Upper lobe of right lung (tissue), 1 donor: Measurements from ENCODE around the gene ZMYM4. TPM values are rescaled to one million over a fixed set of nuclear protein-coding genes. Genes with fewer than 3 reads are reported as not detected.

Experiments used
- ATAC-seq: fragments of 200-7000 bp; cut with Tn5 transposase; one replicate; pipeline ENCODE4 v1.9.1; 2020; ENCODE audit warnings: mild to moderate bottlenecking, moderate library complexity
- DNase-seq: peaks from one replicate; pipeline ENCODE4 v3.0.0-alpha.2; 2020
- H3K27ac ChIP-seq: fragments of 200-600 bp; one replicate; pipeline ENCODE4 v1.8.0; 2022
- H3K27me3 ChIP-seq: fragments of 200-600 bp; one replicate; pipeline ENCODE4 v1.8.0; 2022; ENCODE audit warnings: mild to moderate bottlenecking
- H3K36me3 ChIP-seq: fragments of 200-600 bp; one replicate; pipeline ENCODE4 v1.8.0; 2022
- H3K4me1 ChIP-seq: fragments of 200-600 bp; one replicate; pipeline ENCODE4 v1.8.0; 2022
- H3K4me3 ChIP-seq: fragments of 200-600 bp; one replicate; pipeline ENCODE4 v1.8.0; 2022; ENCODE audit warnings: mild to moderate bottlenecking
- H3K9me3 ChIP-seq: fragments of 200-600 bp; one replicate; pipeline ENCODE4 v1.8.0; 2022
- CTCF ChIP-seq: fragments of 200-600 bp; IDR thresholded peaks from one replicate; pipeline ENCODE4 v1.8.0; 2022; ENCODE audit warnings: antibody characterized with exemption
- intact Hi-C: fragments of 100-400 bp; cut with DNase I; formaldehyde crosslinking; loops from one replicate; pipeline ENCODE4 v1.11.0; 2022
- total RNA-seq: library from RNA; stranded (reverse); fragmentation: NEBNext Ultra II Directional; extraction: Animal tissue kit (Norgen Biotek cat#: 25700); gene quantifications from one replicate; pipeline ENCODE4 v1.2.1, GENCODE V29; 2021
- donor health status: DM: no; HTN: yes; CAD: no; lungs with severe emphysema.

The ZMYM4 gene
- total RNA-seq, 1 donor from 2014 or later, result 48.1 TPM

GRCh38 chr1:35386959-35387358 is 118.5 kb downstream of the ZMYM4 start:
- intact Hi-C loops, result no loop called here
- DNase-seq (no peak), ATAC-seq (no peak)
- TF ChIP-seq CTCF, result no peak
- Histone ChIP-seq H3K27me3 (no peaks in the 10 kb centered on the region), H3K4me1 (no peaks in the 10 kb centered on the region), H3K4me3 (no peak overlapping the region), H3K36me3 (peaks cover 58% of the 10 kb centered on the region), H3K27ac (no peak overlapping the region), H3K9me3 (no peaks in the 10 kb centered on the region)

GRCh38 chr1:35390600-35391494 is 122.3 kb downstream of the ZMYM4 start:
- TF ChIP-seq CTCF, result no peak
- intact Hi-C loops, result no loop called here
- Histone ChIP-seq H3K4me3 (no peak overlapping the region), H3K4me1 (no peaks in the 10 kb centered on the region), H3K9me3 (no peaks in the 10 kb centered on the region), H3K36me3 (peaks cover 89% of the 10 kb centered on the region), H3K27me3 (no peaks in the 10 kb centered on the region), H3K27ac (no peak overlapping the region)
- DNase-seq, result no peak
- no peak for ATAC-seq

- peaks cover 90% of the 10 kb centered on the region for H3K36me3 ChIP-seq
- intact Hi-C loops, result no loop called here
- no peaks in the 10 kb centered on the region for H3K9me3 ChIP-seq
- no peak for DNase-seq
- TF ChIP-seq CTCF, result no peak
- H3K4me3 ChIP-seq, result no peak overlapping the region
- H3K27me3 ChIP-seq, result no peaks in the 10 kb centered on the region
- no peaks in the 10 kb centered on the region for H3K4me1 ChIP-seq
- no peak overlapping the region for H3K27ac ChIP-seq
- ATAC-seq, result no peak
These were observed 125.9 kb downstream of the ZMYM4 start for GRCh38 chr1:35394386-35394785.

GRCh38 chr1:35398739-35399138 is 130.2 kb downstream of the ZMYM4 start:
- H3K36me3 ChIP-seq, result peaks cover 94% of the 10 kb centered on the region
- intact Hi-C loops, result no loop called here
- no peak overlapping the region for H3K4me3 ChIP-seq
- no peaks in the 10 kb centered on the region for H3K27me3 ChIP-seq
- H3K9me3 ChIP-seq, result no peaks in the 10 kb centered on the region
- ATAC-seq (no peak), DNase-seq (no peak)
- TF ChIP-seq CTCF, result no peak
- H3K27ac ChIP-seq, result no peak overlapping the region
- H3K4me1 ChIP-seq, result no peaks in the 10 kb centered on the region

GRCh38 chr1:35401049-35401448 is 132.5 kb downstream of the ZMYM4 start:
- no peak for TF ChIP-seq CTCF
- ATAC-seq (no peak), DNase-seq (no peak)
- Histone ChIP-seq H3K4me3 (no peak overlapping the region), H3K27ac (no peak overlapping the region), H3K9me3 (no peaks in the 10 kb centered on the region), H3K4me1 (no peaks in the 10 kb centered on the region), H3K27me3 (no peaks in the 10 kb centered on the region), H3K36me3 (peaks cover 85% of the 10 kb centered on the region)
- intact Hi-C loops, result no loop called here
